ENCODE data around the gene TSPAN15. TPM values are rescaled to one million over a fixed set of nuclear protein-coding genes. Genes with fewer than 3 reads are reported as not detected.

TSPAN15 gene
- total RNA-seq, 1 experiment from 2014 or later = 7.7 TPM

DNA sequence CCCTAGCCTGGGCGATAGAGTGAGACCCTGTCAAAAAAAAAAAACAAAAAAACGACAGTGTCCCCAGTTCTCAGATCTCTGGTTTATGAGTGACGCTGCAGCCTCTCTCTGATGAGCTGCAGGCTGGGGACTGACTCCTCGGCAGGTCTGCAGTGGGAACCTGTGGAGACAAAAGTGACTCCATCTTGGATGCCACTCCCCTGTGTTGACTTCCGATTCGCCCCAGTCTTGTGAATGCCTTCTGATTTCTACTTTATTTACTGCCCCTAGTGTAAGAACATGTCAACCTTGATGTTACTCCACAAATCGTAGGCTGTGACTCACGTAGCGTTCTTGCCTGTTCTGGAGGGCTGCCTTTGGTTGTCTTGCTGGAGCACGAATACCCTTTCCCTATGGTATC is 40.8 kb upstream of the TSPAN15 start:
- Histone ChIP-seq H2BK120ac (ENCODE audit: low read depth, low read length, poor library complexity, severe bottlenecking) (no peak overlapping the region), H3K9ac (ENCODE audit: extremely low read depth, insufficient read length, low read length) (no peak overlapping the region), H4K5ac (ENCODE audit: insufficient read length, low read depth, low read length) (no peak overlapping the region), H3K23ac (ENCODE audit: insufficient read length, low read depth, low read length) (no peak overlapping the region), H3K56ac (ENCODE audit: insufficient read length, low read depth, low read length) (no peak overlapping the region), H3K4ac (ENCODE audit: low read depth, low read length) (no peak overlapping the region), H4K91ac (ENCODE audit: insufficient read length, low read depth, low read length) (no peak overlapping the region), H3T11ph (ENCODE audit: low read length) (no peak overlapping the region), H3K4me1 (ENCODE audit: insufficient read depth, low read length) (no peaks in the 10 kb centered on the region; the same call in 1 of the 2 replicates), H4K8ac (replicated peaks; ENCODE audit: insufficient read length, low read depth, low read length) (no peak overlapping the region), H3K27ac (ENCODE audit: insufficient read length, low read depth, low read length) (no peak overlapping the region), H3K79me1 (ENCODE audit: insufficient read depth, low read depth, low read length, poor library complexity, severe bottlenecking) (no peaks in the 10 kb centered on the region), H3K18ac (ENCODE audit: insufficient read length, low read depth, low read length) (no peak overlapping the region), H2AK5ac (ENCODE audit: insufficient read length, low read length) (no peak overlapping the region), H2BK20ac (ENCODE audit: low read depth, low read length, poor library complexity, severe bottlenecking) (no peak overlapping the region), H3K27me3 (ENCODE audit: insufficient read depth, low read length) (no peaks in the 10 kb centered on the region; the same call in 1 of the 2 replicates), H3K4me2 (ENCODE audit: insufficient read depth, insufficient read length, low read length) (no peak overlapping the region), H3K23me2 (ENCODE audit: insufficient read length, low read depth, low read length, poor library complexity, severe bottlenecking) (no peaks in the 10 kb centered on the region), H3K14ac (ENCODE audit: insufficient read depth, low read length) (no peak overlapping the region), H2BK12ac (ENCODE audit: insufficient read length, low read depth, low read length) (no peak overlapping the region), H2AFZ (ENCODE audit: low read length) (no peak overlapping the region), H2BK5ac (ENCODE audit: insufficient read length, low read length) (no peak overlapping the region), H2BK15ac (ENCODE audit: low read depth, low read length) (no peak overlapping the region), H4K20me1 (ENCODE audit: control insufficient read depth, insufficient read depth, insufficient read length) (no peaks in the 10 kb centered on the region), H3K79me2 (ENCODE audit: insufficient read depth, low read length) (no peaks in the 10 kb centered on the region), H3K9me3 (ENCODE audit: control insufficient read depth, low read depth, low read length) (no peaks in the 10 kb centered on the region)
- no peak overlapping the region for H3K27ac Mint-ChIP-seq
- peaks cover 22 to 27% of the 10 kb centered on the region in 2 experiments for H3K4me1 Mint-ChIP-seq
- H3K9me3 Mint-ChIP-seq = no peaks in the 10 kb centered on the region
- no peak for DNase-seq
- H3K27me3 Mint-ChIP-seq (ENCODE audit: low read depth) = peaks cover 18% of the 10 kb centered on the region
- no peak overlapping the region for H3K4me3 Mint-ChIP-seq
- no CpG with 5 or more reads among the region's 10 CpGs for WGBS (ENCODE audit: extremely low coverage, insufficient read length, low lambda C conversion rate)
- no peaks in the 10 kb centered on the region; a peak in 1 of 7 replicates for H3K36me3 Mint-ChIP-seq (ENCODE audit: insufficient read depth in 1 of 3, low read depth in 3 of 3)
- TF ChIP-seq, protein P1, sequence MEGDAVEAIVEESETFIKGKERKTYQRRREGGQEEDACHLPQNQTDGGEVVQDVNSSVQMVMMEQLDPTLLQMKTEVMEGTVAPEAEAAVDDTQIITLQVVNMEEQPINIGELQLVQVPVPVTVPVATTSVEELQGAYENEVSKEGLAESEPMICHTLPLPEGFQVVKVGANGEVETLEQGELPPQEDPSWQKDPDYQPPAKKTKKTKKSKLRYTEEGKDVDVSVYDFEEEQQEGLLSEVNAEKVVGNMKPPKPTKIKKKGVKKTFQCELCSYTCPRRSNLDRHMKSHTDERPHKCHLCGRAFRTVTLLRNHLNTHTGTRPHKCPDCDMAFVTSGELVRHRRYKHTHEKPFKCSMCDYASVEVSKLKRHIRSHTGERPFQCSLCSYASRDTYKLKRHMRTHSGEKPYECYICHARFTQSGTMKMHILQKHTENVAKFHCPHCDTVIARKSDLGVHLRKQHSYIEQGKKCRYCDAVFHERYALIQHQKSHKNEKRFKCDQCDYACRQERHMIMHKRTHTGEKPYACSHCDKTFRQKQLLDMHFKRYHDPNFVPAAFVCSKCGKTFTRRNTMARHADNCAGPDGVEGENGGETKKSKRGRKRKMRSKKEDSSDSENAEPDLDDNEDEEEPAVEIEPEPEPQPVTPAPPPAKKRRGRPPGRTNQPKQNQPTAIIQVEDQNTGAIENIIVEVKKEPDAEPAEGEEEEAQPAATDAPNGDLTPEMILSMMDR (conservative IDR thresholded peaks at IDR 0.05) = no peak

All from H9 (cell line).